OCI-LY3 (cell line): ENCODE measurements around the gene NOC4L.

Source experiments
- H2AFZ ChIP-seq: fragments of 200-600, 300-600 bp; shearing (Covaris generic); 2 replicates; pipeline ENCODE4 v1.6.0; 2014; ENCODE audit warnings: antibody characterized with exemption, low read depth, low read length
- H3K27ac ChIP-seq: fragments of 200-600, 300-600 bp; sonication (generic); 2 replicates; pipeline ENCODE4 v1.5.1; 2014; ENCODE audit warnings: mild to moderate bottlenecking, low read length, moderate library complexity, mixed read lengths
- H3K27me3 ChIP-seq: fragments of 200-600, 300-600 bp; sonication (generic); 2 replicates; pipeline ENCODE4 v1.6.1; 2014; ENCODE audit warnings: low read depth, low read length, mixed read lengths
- H3K36me3 ChIP-seq: fragments of 200-600, 300-600 bp; sonication (generic); replicated peaks from 2 replicates; pipeline ENCODE3; 2014; ENCODE audit warnings: low read depth, low read length, mixed read lengths
- H3K4me1 ChIP-seq: fragments of 300-600, 200-600 bp; sonication (generic); 2 replicates; pipeline ENCODE4 v1.6.1; 2014; ENCODE audit warnings: low read length, mixed read lengths
- H3K4me2 ChIP-seq: fragments of 200-600, 300-600 bp; sonication (generic); 2 replicates; pipeline ENCODE4 v1.6.1; 2014; ENCODE audit warnings: low read length, mixed read lengths
- H3K4me3 ChIP-seq: fragments of 300-600, 200-600 bp; sonication (generic); 2 replicates; pipeline ENCODE4 v1.5.1; 2014; ENCODE audit warnings: antibody characterized with exemption, mild to moderate bottlenecking, low read length, moderate library complexity
- H3K79me2 ChIP-seq: fragments of 300-600, 200-600 bp; shearing (Covaris generic); 2 replicates; pipeline ENCODE4 v1.6.1; 2014; ENCODE audit warnings: mild to moderate bottlenecking, low read length, mixed read lengths
- H3K9ac ChIP-seq: fragments of 300-600, 200-600 bp; shearing (Covaris generic); 2 replicates; pipeline ENCODE4 v1.6.0; 2014; ENCODE audit warnings: mild to moderate bottlenecking, low read length, moderate library complexity
- H3K9me3 ChIP-seq: fragments of 200-600, 300-600 bp; shearing (Covaris generic); 2 replicates; pipeline ENCODE4 v1.6.1; 2014; ENCODE audit warnings: low read length, mixed read lengths; ENCODE audit not compliant: insufficient read depth
- H4K20me1 ChIP-seq: fragments of 200-600, 300-600 bp; sonication (generic); 2 replicates; pipeline ENCODE4 v1.6.1; 2016; ENCODE audit warnings: low read length, mixed read lengths; ENCODE audit not compliant: insufficient read depth
- CTCF ChIP-seq: fragments of 200-600, 300-600 bp; sonication (generic); IDR thresholded peaks from 2 replicates; pipeline ENCODE4 v1.5.1; 2014; ENCODE audit warnings: antibody characterized with exemption, low read length, low read depth
- EZH2phosphoT487 ChIP-seq: fragments of 200-600 bp; shearing (Covaris generic); IDR thresholded peaks from 2 replicates; pipeline ENCODE4 v1.6.1; 2018; ENCODE audit warnings: antibody characterized with exemption, mixed run types, low read depth

Gene NOC4L

GRCh38 chr12:132178801-132179401, 34.6 kb downstream of the NOC4L start:
- Histone ChIP-seq H3K9ac (no peak overlapping the region), H3K9me3 (no peaks in the 10 kb centered on the region), H3K27ac (no peak overlapping the region), H2AFZ (no peak overlapping the region), H3K4me2 (no peak overlapping the region), H3K27me3 (no peaks in the 10 kb centered on the region), H4K20me1 (no peaks in the 10 kb centered on the region), H3K36me3 (no peaks in the 10 kb centered on the region), H3K4me3 (no peak overlapping the region), H3K79me2 (no peaks in the 10 kb centered on the region), H3K4me1 (peaks cover 2% of the 10 kb centered on the region; the same call in 1 of the 2 replicates)
- TF ChIP-seq EZH2phosphoT487 (no peak), CTCF (no peak)

GRCh38 chr12:132179431-132180362, 35.4 kb downstream of the NOC4L start:
- H3K4me2 ChIP-seq, result no peak overlapping the region

DNA sequence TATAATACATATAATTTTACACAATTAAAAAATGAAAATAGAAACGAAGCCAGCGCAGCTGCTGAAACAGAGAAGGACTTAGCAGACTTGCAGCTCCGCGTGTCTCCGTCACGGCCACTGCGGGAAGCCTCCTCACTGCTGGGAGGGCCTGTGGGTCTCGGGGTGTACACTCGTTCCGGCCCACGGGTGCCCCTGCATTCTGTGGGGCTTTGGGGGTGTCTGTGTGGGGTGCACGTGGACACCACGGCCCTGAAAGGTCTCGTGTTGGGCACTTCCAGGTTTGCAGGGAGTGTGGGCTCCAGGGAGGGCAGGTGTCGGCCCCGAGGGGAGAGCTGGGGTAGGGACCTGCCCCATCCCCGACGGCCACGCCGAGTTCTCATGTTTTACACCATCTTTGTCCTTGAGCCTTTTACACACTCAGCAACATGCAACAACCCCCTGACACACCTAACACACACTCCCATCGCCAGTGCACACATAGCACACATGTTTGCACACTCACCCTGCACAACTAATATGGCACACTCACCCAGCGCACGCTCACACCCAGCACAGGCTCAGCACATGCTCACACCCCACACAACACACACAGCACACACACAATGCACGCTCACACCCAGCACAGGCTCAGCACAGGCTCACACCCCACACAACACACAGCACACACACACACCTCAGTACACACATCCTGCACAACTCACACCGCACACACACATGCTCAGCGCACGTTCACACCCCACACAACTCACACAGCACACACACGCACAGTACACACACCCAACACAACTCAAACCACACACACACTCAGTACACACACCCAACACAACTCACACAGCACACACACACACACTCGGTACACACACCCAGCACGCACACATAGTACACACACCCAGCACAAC, 36.6 kb downstream of the NOC4L start:
- Histone ChIP-seq H2AFZ (no peak overlapping the region), H4K20me1 (no peaks in the 10 kb centered on the region), H3K79me2 (no peaks in the 10 kb centered on the region), H3K36me3 (no peaks in the 10 kb centered on the region), H3K9me3 (no peaks in the 10 kb centered on the region), H3K9ac (no peak overlapping the region), H3K4me2 (no peak overlapping the region), H3K4me1 (no peaks in the 10 kb centered on the region), H3K27me3 (no peaks in the 10 kb centered on the region), H3K27ac (no peak overlapping the region), H3K4me3 (no peak overlapping the region)
- TF ChIP-seq CTCF (no peak), EZH2phosphoT487 (no peak)

More at GRCh38 chr12:132179431-132180362, 35.4 kb downstream of the NOC4L start:
- TF ChIP-seq CTCF (no peak), EZH2phosphoT487 (no peak)
- no peaks in the 10 kb centered on the region for H3K9me3 ChIP-seq
- H3K27ac ChIP-seq, result no peak overlapping the region
- H4K20me1 ChIP-seq, result no peaks in the 10 kb centered on the region
- H3K27me3 ChIP-seq, result no peaks in the 10 kb centered on the region
- no peak overlapping the region for H3K9ac ChIP-seq
- H3K79me2 ChIP-seq, result no peaks in the 10 kb centered on the region
- no peaks in the 10 kb centered on the region for H3K36me3 ChIP-seq
- H3K4me3 ChIP-seq, result no peak overlapping the region
- no peaks in the 10 kb centered on the region for H3K4me1 ChIP-seq
- no peak overlapping the region for H2AFZ ChIP-seq
